Ovary (tissue), 9 donors: Measurements from ENCODE around the gene ZCWPW1. TPM values are rescaled to one million over a fixed set of nuclear protein-coding genes. Genes with fewer than 3 reads are reported as not detected.

Experiments used
- DNase-seq, 5 donors: peaks; one replicate each; pipeline ENCODE4 v3.0.0-alpha.2; 2019 to 2020
- H3K27ac ChIP-seq, 2 donors: fragments of 200-600 bp; one replicate each; pipeline versions ENCODE4 v1.5.1 to v1.8.0; 2019 to 2022
- H3K27me3 ChIP-seq: fragments of 200-600 bp; one replicate; pipeline ENCODE4 v1.8.0; 2022
- H3K36me3 ChIP-seq: fragments of 200-600 bp; sonication (generic); one replicate; pipeline ENCODE4 v1.5.1; 2019
- H3K4me1 ChIP-seq: one replicate; pipeline ENCODE4 v1.8.1; 2013; ENCODE audit warnings: mild to moderate bottlenecking, moderate library complexity; ENCODE audit not compliant: insufficient read depth
- H3K4me3 ChIP-seq: fragments of 200-600 bp; sonication (generic); one replicate; pipeline ENCODE4 v1.5.1; 2017
- H3K9me3 ChIP-seq, 2 donors: fragments of 200-600 bp in 1 of 2; sonication (generic) in 1 of 2; one replicate each; pipeline versions ENCODE4 v1.5.1 to v1.8.1; 2013 to 2019; ENCODE audit warnings: mild to moderate bottlenecking in 1 of 2, moderate library complexity in 1 of 2
- CTCF ChIP-seq, 3 donors: fragments of 450-650 bp in 2 of 3; fragments of 200-600 bp in 1 of 3; IDR thresholded peaks; one replicate each; pipeline versions ENCODE4 v1.5.1 to v1.8.0; 2016 to 2022; ENCODE audit warnings: antibody characterized with exemption in 3 of 3, mild to moderate bottlenecking in 1 of 3
- EP300 ChIP-seq: sonication (generic); formaldehyde crosslinking; IDR thresholded peaks from one replicate; pipeline ENCODE4 v1.6.1; 2017; ENCODE audit warnings: antibody characterized with exemption
- POLR2A ChIP-seq: fragments of 450-650 bp; IDR thresholded peaks from one replicate; pipeline ENCODE4 v1.6.1; 2017; ENCODE audit warnings: antibody characterized with exemption, mild to moderate bottlenecking, moderate library complexity
- WGBS, 3 donors: extraction: QIAGEN DNeasy Blood & Tissue Kit in 1 of 3; methylation state at CpG; one replicate each; pipeline versions ENCODE4 v1.1.5 to v1.1.7; 2013 to 2017; 5-methylcytosine and 5-hydroxymethylcytosine counted together
- intact Hi-C, 4 donors: fragments of 100-400 bp; cut with DNase I; formaldehyde crosslinking; loops; one replicate each; pipeline versions ENCODE4 v1.11.0 to v1.15.1; 2022 to 2023
- polyA plus RNA-seq, 2 donors: library from polyadenylated mRNA; stranded (reverse); fragments of 200-250 nt in 1 of 2; fragments of 350-450 nt in 1 of 2; fragmentation: Illumina TruSeq in 1 of 2; extraction: RNeasy Lipid Tissue Mini Kit (QIAGEN cat#74804) in 1 of 2; gene quantifications; one replicate each; pipeline ENCODE4 v1.2.3, GENCODE V29; 2013 to 2014
- total RNA-seq, 7 donors: library from RNA; depleted of rRNA in 2 of 7; stranded (reverse); fragments of >200 nt in 2 of 7; fragmentation: NEBNext Ultra II Directional in 3 of 7; extraction: Animal tissue kit (Norgen Biotek cat#: 25700) in 3 of 7; gene quantifications; one replicate each; pipeline versions ENCODE4 v1.1.0 to v1.2.4, GENCODE V29; 2016 to 2023
- donor health status: DM: no; HTN: no; CAD: no; lungs with moderate emphysema.
- donor health status: DM: no; HTN: no; CAD: no.
- donor health status: Bipolar disorder and iron deficiency.
- donor health status: DM: yes; HTN: yes; CAD: no.
- donor health status: DM: no; HTN: no; CAD: no.
- donor health status: DM: yes; HTN: yes; CAD: no.

The ZCWPW1 gene
- total and polyA plus RNA-seq, 9 donors = 2.6 to 9.3 (median 6.2) TPM

GRCh38 chr7:100373261-100373831 is 55.2 kb downstream of the ZCWPW1 start, which contains the start of gene PILRA:
TSS of gene PILRA (plus strand) at chr7:100373487. CDS start at chr7:100373657, 170 bp downstream.
- WGBS, 3 donors = 32 to 36% (median 36%) methylated on average over 12 of the region's 12 CpGs
- H3K36me3 ChIP-seq = no peaks in the 10 kb centered on the region
- H3K4me3 ChIP-seq = no peak within 1 kb of the TSS
- intact Hi-C loops = no loop called here
- no peaks in the 10 kb centered on the region for H3K9me3 ChIP-seq
- no peaks in the 10 kb centered on the region for H3K27me3 ChIP-seq
- no peak for DNase-seq
- H3K4me1 ChIP-seq = peaks cover 1% of the 10 kb centered on the region
- no peak within 1 kb of the TSS for H3K27ac ChIP-seq
- TF ChIP-seq EP300 (no peak), CTCF (IDR thresholded peaks at IDR 0.05) (no peak), POLR2A (no peak)

- Histone ChIP-seq H3K4me1 (peaks cover 1% of the 10 kb centered on the region), H3K27ac (no peak overlapping the region), H3K36me3 (no peaks in the 10 kb centered on the region), H3K27me3 (no peaks in the 10 kb centered on the region), H3K9me3 (no peaks in the 10 kb centered on the region), H3K4me3 (no peak overlapping the region)
- TF ChIP-seq EP300 = no peak
- TF ChIP-seq CTCF (IDR thresholded peaks at IDR 0.05) = no peak
- no peak for TF ChIP-seq POLR2A
- no peak for DNase-seq
- WGBS, 3 donors = 74 to 82% (median 80%) methylated on average over 6 of the region's 6 CpGs
- intact Hi-C loops = no loop called here
These were observed 55.8 kb downstream of the ZCWPW1 start for GRCh38 chr7:100372694-100373093.

- TF ChIP-seq POLR2A (no peak), CTCF (IDR thresholded peaks at IDR 0.05) (no peak), EP300 (no peak)
- no peak overlapping the region for H3K4me3 ChIP-seq
- H3K36me3 ChIP-seq = no peaks in the 10 kb centered on the region
- H3K27me3 ChIP-seq = no peaks in the 10 kb centered on the region
- no peak for DNase-seq
- intact Hi-C loops = no loop called here
- H3K9me3 ChIP-seq = no peaks in the 10 kb centered on the region
- H3K4me1 ChIP-seq = peaks cover 1% of the 10 kb centered on the region
- 57 to 63% (median 59%) methylated on average over 8 of the region's 8 CpGs for WGBS, 3 donors
- no peak overlapping the region for H3K27ac ChIP-seq
These were observed 56.2 kb downstream of the ZCWPW1 start for GRCh38 chr7:100372256-100372655.

GRCh38 chr7:100371561-100372171 is 56.8 kb downstream of the ZCWPW1 start:
- Histone ChIP-seq H3K27ac (no peak overlapping the region), H3K36me3 (no peaks in the 10 kb centered on the region), H3K9me3 (no peaks in the 10 kb centered on the region), H3K4me1 (peaks cover 1% of the 10 kb centered on the region), H3K27me3 (no peaks in the 10 kb centered on the region), H3K4me3 (no peak overlapping the region)
- DNase-seq = no peak
- intact Hi-C loops = no loop called here
- WGBS, 3 donors = 59 to 69% (median 64%) methylated on average over 7 of the region's 7 CpGs
- no peak for TF ChIP-seq POLR2A
- no peak for TF ChIP-seq CTCF (IDR thresholded peaks at IDR 0.05)
- TF ChIP-seq EP300 = no peak
